Measurements from ENCODE around the gene TSPAN17.

The TSPAN17 gene

GRCh38 chr5:176703857-176704256 lies 56.6 kb downstream of the TSPAN17 start:
- DNase-seq (ENCODE audit: low spot score), result no peak
- no peak for TF ChIP-seq CTCF (IDR thresholded peaks at IDR 0.05; ENCODE audit: extremely low read depth, missing control alignments)

- DNase-seq (ENCODE audit: low spot score), result no peak
- no peak for TF ChIP-seq CTCF (IDR thresholded peaks at IDR 0.05; ENCODE audit: extremely low read depth, missing control alignments)
These were observed 57.1 kb downstream of the TSPAN17 start for GRCh38 chr5:176704355-176704754.

- TF ChIP-seq CTCF (IDR thresholded peaks at IDR 0.05; ENCODE audit: extremely low read depth, missing control alignments), result no peak
- DNase-seq (ENCODE audit: low spot score), result no peak
These were observed 57.5 kb downstream of the TSPAN17 start for GRCh38 chr5:176704817-176705216.

Data from GM20000 (cell line).